GM12801 (cell line): ENCODE results near the gene TBL3.

Experiments used
- TF ChIP-seq, protein P1 (sequence below): IDR thresholded peaks from one replicate; pipeline ENCODE4 v1.5.1; 2011; ENCODE audit warnings: control low read depth; ENCODE audit not compliant: insufficient read length; ENCODE audit errors: extremely low read depth

Gene TBL3

GRCh38 chr16:1987198-1987597 is 15.3 kb downstream of the TBL3 start:
- TF ChIP-seq, protein P1, sequence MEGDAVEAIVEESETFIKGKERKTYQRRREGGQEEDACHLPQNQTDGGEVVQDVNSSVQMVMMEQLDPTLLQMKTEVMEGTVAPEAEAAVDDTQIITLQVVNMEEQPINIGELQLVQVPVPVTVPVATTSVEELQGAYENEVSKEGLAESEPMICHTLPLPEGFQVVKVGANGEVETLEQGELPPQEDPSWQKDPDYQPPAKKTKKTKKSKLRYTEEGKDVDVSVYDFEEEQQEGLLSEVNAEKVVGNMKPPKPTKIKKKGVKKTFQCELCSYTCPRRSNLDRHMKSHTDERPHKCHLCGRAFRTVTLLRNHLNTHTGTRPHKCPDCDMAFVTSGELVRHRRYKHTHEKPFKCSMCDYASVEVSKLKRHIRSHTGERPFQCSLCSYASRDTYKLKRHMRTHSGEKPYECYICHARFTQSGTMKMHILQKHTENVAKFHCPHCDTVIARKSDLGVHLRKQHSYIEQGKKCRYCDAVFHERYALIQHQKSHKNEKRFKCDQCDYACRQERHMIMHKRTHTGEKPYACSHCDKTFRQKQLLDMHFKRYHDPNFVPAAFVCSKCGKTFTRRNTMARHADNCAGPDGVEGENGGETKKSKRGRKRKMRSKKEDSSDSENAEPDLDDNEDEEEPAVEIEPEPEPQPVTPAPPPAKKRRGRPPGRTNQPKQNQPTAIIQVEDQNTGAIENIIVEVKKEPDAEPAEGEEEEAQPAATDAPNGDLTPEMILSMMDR: no peak

DNA sequence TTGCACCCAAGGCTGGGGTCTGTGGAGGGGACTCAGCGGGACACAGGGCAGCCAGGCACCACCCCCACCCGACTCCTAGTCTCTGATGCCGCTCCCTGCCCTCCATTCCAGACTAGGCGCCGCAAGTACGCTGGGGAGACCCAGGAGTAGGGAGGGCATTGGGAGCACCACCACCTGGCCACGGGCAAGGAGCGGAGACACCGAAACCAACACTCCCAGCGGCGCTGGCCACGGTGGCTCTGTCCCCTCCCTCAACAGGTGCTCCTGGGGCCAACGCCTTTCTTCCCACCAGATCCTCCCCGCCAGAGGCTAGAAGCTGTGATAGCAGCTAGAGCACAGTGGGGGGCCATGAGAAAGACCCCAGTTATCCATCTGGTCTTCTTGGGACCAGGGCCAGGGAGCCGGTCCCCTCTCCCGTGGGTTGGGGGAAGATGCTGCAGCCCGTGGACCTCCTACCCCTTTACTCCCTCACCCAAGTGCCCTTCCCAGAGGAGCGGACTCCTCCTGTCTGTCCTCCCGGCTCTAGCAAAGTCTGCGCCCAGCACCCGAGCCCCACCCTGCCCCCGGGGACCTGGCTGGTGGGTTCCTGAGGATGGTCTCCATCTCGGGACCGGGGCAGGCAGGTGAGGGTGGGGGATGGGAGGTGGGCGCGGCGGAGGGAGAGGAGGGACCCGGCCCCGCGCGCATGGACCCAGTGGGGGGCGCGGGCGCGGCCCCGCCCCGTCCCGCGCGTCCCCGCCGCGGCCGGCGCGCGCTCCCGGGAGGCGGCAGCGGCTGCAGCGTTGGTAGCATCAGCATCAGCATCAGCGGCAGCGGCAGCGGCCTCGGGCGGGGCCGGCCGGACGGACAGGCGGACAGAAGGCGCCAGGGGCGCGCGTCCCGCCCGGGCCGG is 17.6 kb downstream of the TBL3 start, which contains the start of gene SYNGR3:
SYNGR3 (plus strand) TSS at position 762 of the 892 bp plus-strand sequence. CDS start 133 bp downstream, outside the sequence.
- TF ChIP-seq, protein P1: no peak

- TF ChIP-seq, protein P1: no peak
Observed at GRCh38 chr16:1990101-1990350, 18.2 kb downstream of the TBL3 start.

- TF ChIP-seq, protein P1: no peak
Observed at GRCh38 chr16:1990351-1991134, 18.7 kb downstream of the TBL3 start.

DNA sequence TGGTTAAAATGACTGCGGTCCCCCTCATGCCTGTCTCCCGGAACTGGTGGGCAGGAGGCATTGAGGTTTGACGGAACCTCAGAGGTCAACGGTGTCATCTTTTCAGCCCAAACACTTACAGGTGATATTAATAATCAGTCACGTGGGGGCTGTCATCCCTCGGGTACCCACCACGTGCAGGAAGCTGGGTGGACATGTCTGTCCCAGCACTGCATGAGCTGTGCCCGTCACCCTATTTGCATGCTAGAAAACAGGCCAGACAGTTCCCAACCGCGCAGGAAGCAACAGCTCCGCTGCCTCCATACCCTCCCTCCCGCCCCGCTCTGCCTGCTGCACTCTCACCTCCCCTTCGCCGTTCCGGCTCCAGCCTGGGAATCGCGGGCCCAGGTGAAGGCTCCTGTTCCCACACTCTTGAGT is 19.3 kb downstream of the TBL3 start:
- TF ChIP-seq, protein P1: no peak

GRCh38 chr16:1991588-1991947 is 19.7 kb downstream of the TBL3 start:
- TF ChIP-seq, protein P1: no peak

- TF ChIP-seq, protein P1: no peak
Observed at GRCh38 chr16:1991948-1992703, 20.3 kb downstream of the TBL3 start.
